ENCODE data around the gene MXD3.

- TF ChIP-seq CTCF (IDR thresholded peaks at IDR 0.05; ENCODE audit: extremely low read depth in 1 of 2, insufficient read depth in 1 of 2, low read depth in 1 of 2, low read length in 2 of 2), result no peak
- no peak for TF ChIP-seq POLR2AphosphoS5 (IDR thresholded peaks at IDR 0.05; ENCODE audit: insufficient read depth, low read depth, low read length)
- no peak for TF ChIP-seq FOS (IDR thresholded peaks at IDR 0.05; ENCODE audit: borderline replicate concordance, insufficient read depth, low read length)
- no peak for TF ChIP-seq POLR2A (IDR thresholded peaks at IDR 0.05; ENCODE audit: low read depth, low read length)
- TF ChIP-seq MAX (IDR thresholded peaks at IDR 0.05; ENCODE audit: insufficient read depth, insufficient read length), result no peak
- TF ChIP-seq EZH2 (IDR thresholded peaks at IDR 0.05; ENCODE audit: borderline replicate concordance, low read depth, low read length, severe bottlenecking), result no peak
- TF ChIP-seq JUN (IDR thresholded peaks at IDR 0.05; ENCODE audit: borderline replicate concordance, insufficient read depth, insufficient read length, low read depth), result no peak
- TF ChIP-seq MYC (IDR thresholded peaks at IDR 0.05; ENCODE audit: low read depth, low read length), result no peak
- TF ChIP-seq GATA2 (IDR thresholded peaks at IDR 0.05; ENCODE audit: insufficient read depth, insufficient read length, low read depth, low read length), result no peak
Observed at GRCh38 chr5:177302354-177303110, 9.2 kb downstream of the MXD3 start.

Data from endothelial cell of umbilical vein (primary cell).